ENCODE data around the gene QRICH1. TPM values are rescaled to one million over a fixed set of nuclear protein-coding genes. Genes with fewer than 3 reads are reported as not detected.

The QRICH1 gene
- total RNA-seq, 1 experiment from 2014 or later, result 107 TPM

DNA sequence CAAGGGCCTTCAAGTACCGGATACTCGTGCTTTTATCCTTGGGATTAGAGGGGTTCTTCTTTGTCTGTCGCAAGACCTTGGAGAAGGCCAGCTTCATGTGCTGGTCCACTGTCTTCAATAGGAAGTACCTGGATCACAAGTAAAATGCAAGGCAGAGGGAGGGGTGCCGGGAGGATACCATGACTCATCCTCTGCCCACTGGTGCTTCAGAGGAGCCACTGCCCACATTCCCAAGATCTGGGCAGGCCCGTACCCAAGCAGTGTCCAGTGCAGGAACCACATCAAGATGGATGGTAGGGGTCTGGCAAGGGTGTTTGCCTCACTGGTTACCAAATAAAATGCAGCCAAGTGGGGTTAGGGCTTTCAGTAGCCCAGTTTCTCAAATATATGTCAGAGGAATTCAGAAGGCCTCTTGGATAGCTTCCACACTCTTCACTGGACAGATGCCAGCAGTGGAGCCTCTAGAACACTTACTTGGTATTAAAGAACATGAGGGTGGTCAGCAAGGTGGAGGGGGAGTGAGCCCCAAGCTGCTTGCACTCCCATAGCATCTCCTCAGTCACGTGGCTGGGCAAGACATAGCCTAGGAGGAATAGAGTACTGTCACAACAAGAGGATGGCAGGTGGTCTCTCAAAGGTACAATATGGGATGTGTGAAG is 61.1 kb downstream of the QRICH1 start:
- Mint-ChIP-seq H3K27ac (ENCODE audit: unreplicated experiment) (no peak overlapping the region), H3K36me3 (ENCODE audit: insufficient read depth, unreplicated experiment) (peaks cover 51% of the 10 kb centered on the region), H3K27me3 (ENCODE audit: unreplicated experiment) (no peaks in the 10 kb centered on the region), H3K4me3 (ENCODE audit: low read depth, unreplicated experiment) (no peak overlapping the region), H3K9me3 (ENCODE audit: low read depth, unreplicated experiment) (no peaks in the 10 kb centered on the region), H3K4me1 (ENCODE audit: low read depth, unreplicated experiment) (peaks cover 20% of the 10 kb centered on the region)
- intact Hi-C loops (cut with micrococcal nuclease; ENCODE audit: unreplicated experiment), result no loop called here
- no TSS peak for BruUV-seq (replicated peaks)
- TF ChIP-seq, protein P1, sequence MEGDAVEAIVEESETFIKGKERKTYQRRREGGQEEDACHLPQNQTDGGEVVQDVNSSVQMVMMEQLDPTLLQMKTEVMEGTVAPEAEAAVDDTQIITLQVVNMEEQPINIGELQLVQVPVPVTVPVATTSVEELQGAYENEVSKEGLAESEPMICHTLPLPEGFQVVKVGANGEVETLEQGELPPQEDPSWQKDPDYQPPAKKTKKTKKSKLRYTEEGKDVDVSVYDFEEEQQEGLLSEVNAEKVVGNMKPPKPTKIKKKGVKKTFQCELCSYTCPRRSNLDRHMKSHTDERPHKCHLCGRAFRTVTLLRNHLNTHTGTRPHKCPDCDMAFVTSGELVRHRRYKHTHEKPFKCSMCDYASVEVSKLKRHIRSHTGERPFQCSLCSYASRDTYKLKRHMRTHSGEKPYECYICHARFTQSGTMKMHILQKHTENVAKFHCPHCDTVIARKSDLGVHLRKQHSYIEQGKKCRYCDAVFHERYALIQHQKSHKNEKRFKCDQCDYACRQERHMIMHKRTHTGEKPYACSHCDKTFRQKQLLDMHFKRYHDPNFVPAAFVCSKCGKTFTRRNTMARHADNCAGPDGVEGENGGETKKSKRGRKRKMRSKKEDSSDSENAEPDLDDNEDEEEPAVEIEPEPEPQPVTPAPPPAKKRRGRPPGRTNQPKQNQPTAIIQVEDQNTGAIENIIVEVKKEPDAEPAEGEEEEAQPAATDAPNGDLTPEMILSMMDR (IDR thresholded peaks at IDR 0.05; ENCODE audit: unreplicated experiment), result no peak
- CTCF ChIA-PET, result interaction anchor here (0.6 kb wide), 1 partner anchor 222 kb away, joined by 3 read pairs; no protein-coding TSS in a partner anchor
- no peak for DNase-seq

DNA sequence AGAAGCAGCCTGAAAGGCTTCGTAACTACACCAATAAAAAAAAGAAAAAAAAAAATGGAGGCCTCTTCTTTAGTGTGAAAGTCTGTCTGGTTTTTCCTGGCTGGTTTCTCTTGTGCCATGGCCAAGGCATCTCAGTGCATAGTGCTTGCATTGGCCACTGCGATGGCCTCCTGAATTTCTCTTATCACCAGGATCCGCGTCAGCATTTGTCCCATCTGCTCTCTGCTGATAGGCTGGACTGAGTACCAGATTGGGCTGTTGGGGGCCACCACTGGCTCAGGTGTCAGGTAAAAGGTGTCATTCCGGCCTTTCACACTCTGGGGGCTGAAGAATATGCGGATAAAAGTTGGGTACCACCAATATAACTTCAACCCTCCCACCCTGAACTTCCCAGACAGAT is 63.5 kb downstream of the QRICH1 start:
- intact Hi-C loops (cut with micrococcal nuclease; ENCODE audit: unreplicated experiment), result no loop called here
- Mint-ChIP-seq H3K27ac (ENCODE audit: unreplicated experiment) (no peak overlapping the region), H3K4me3 (ENCODE audit: low read depth, unreplicated experiment) (no peak overlapping the region), H3K27me3 (ENCODE audit: unreplicated experiment) (no peaks in the 10 kb centered on the region), H3K36me3 (ENCODE audit: insufficient read depth, unreplicated experiment) (peaks cover 63% of the 10 kb centered on the region), H3K9me3 (ENCODE audit: low read depth, unreplicated experiment) (no peaks in the 10 kb centered on the region), H3K4me1 (ENCODE audit: low read depth, unreplicated experiment) (peaks cover 28% of the 10 kb centered on the region)
- TF ChIP-seq, protein P1 (IDR thresholded peaks at IDR 0.05; ENCODE audit: unreplicated experiment), result no peak
- DNase-seq, result no peak
- no TSS peak for BruUV-seq (replicated peaks)
- CTCF ChIA-PET, result interaction anchor here (1.8 kb wide), 1 partner anchor 8 kb away, joined by 4 read pairs; the partner anchor contains the start of gene NDUFAF3

DNA sequence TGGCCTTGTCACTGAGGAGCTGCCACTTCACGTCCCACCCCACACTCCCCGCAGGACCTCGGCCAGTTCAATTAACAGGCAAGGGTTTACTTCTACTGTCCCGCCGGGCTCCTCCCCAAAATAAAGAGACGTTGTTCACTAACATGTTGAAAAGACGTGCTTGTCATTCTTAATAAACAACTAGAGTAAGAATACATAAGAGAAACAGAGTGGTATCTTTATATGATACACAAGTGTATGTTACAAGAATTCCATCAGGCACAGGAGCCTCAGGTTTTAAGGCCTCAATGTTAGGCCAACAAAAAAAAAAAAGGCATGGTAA is 64.3 kb downstream of the QRICH1 start:
- H3K4me1 Mint-ChIP-seq (ENCODE audit: low read depth, unreplicated experiment), result peaks cover 28% of the 10 kb centered on the region
- BruUV-seq (replicated peaks), result no TSS peak
- H3K36me3 Mint-ChIP-seq (ENCODE audit: insufficient read depth, unreplicated experiment), result peaks cover 70% of the 10 kb centered on the region
- TF ChIP-seq, protein P1 (IDR thresholded peaks at IDR 0.05; ENCODE audit: unreplicated experiment), result no peak
- intact Hi-C loops (cut with micrococcal nuclease; ENCODE audit: unreplicated experiment), result no loop called here
- H3K27me3 Mint-ChIP-seq (ENCODE audit: unreplicated experiment), result no peaks in the 10 kb centered on the region
- no peak for DNase-seq
- H3K9me3 Mint-ChIP-seq (ENCODE audit: low read depth, unreplicated experiment), result no peaks in the 10 kb centered on the region
- H3K27ac Mint-ChIP-seq (ENCODE audit: unreplicated experiment), result peak overlapping the region; percentile 99
- peak overlapping the region; percentile 99 for H3K4me3 Mint-ChIP-seq (ENCODE audit: low read depth, unreplicated experiment)
- CTCF ChIA-PET, result interaction anchor here (0.7 to 1.1 kb wide), 2 partner anchors 22 to 42 kb away, joined by 3 to 4 read pairs; partner anchors contain the start of gene WDR6

DNA sequence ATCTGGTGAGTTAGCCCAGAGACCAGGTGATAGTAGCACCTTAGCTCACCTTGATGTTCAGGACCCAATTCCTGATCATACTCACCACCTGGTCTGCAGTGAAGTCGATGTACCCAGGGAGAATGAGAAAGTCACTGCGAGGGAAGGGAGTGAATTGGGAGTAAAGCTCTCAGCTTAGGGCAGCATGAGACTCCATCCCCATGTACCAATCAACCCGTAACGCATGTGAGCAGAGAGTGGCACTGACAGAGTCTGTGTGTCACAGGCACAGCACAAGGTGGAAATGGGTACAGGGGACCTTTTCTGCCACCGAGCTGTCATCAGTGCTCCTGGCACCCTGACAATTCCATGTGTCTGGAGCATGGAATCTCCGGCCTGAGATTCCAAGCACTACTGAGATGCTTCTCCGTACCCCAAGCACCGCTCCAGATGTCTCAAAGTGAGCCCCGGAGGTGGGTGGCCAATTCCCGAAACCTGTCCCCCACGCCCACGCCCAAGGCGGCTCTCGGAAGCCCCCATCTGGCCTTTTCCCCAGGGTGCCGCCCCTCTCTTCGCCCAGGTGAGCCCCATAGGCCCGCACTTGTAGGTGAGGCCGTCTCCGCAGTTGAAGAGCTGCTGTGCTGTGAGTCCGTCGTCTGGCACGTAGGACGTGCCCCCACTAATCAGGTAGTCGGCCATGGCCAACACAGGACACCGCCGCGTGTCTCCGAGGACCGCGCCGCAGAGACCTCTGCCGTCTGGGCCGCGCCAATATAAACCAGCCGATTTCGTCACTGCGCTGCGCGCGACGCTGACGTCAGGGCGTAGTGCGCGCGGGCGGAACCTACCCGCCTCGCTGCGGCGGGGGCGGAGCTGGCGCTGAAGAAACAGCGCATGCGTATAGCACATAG is 65.0 kb downstream of the QRICH1 start, which contains the start of gene IMPDH2:
Gene IMPDH2, minus strand, starts transcription at position 726 of the 890 bp plus-strand sequence. Its CDS starts 48 bp downstream, at position 678.
- CTCF ChIA-PET, result interaction anchor here (0.7 to 1.1 kb wide), 3 partner anchors 22 to 537 kb away, joined by 3 to 4 read pairs (median 3); partner anchors contain the start of gene WDR6
- H3K36me3 Mint-ChIP-seq (ENCODE audit: insufficient read depth, unreplicated experiment), result peaks cover 71% of the 10 kb centered on the region

More for the DNA sequence above, 65.0 kb downstream of the QRICH1 start, which contains the start of gene IMPDH2:
- Mint-ChIP-seq H3K4me3 (ENCODE audit: low read depth, unreplicated experiment) (peak within 1 kb of the TSS; percentile 99), H3K4me1 (ENCODE audit: low read depth, unreplicated experiment) (peaks cover 28% of the 10 kb centered on the region), H3K27me3 (ENCODE audit: unreplicated experiment) (no peaks in the 10 kb centered on the region), H3K27ac (ENCODE audit: unreplicated experiment) (peak within 1 kb of the TSS; percentile 99), H3K9me3 (ENCODE audit: low read depth, unreplicated experiment) (no peaks in the 10 kb centered on the region)
- TF ChIP-seq, protein P1 (IDR thresholded peaks at IDR 0.05; ENCODE audit: unreplicated experiment), result no peak
- BruUV-seq (replicated peaks), result TSS peak; percentile 52
- intact Hi-C loops (cut with micrococcal nuclease; ENCODE audit: unreplicated experiment), result no loop called here
- DNase-seq, result peak; percentile 91

All from Calu3 (cell line).